ENCODE measurements around the gene C19orf44. TPM values are rescaled to one million over a fixed set of nuclear protein-coding genes. Genes with fewer than 3 reads are reported as not detected.
"Not testable (repeated sequence)": the region's sequence is repeated elsewhere in the genome, so short reads cannot be mapped to it uniquely, and the experiment has no call there.

Gene C19orf44
- total and polyA plus RNA-seq, 3 experiments from 2014 or later: 1.3 to 5.4 (median 5.1) TPM

DNA sequence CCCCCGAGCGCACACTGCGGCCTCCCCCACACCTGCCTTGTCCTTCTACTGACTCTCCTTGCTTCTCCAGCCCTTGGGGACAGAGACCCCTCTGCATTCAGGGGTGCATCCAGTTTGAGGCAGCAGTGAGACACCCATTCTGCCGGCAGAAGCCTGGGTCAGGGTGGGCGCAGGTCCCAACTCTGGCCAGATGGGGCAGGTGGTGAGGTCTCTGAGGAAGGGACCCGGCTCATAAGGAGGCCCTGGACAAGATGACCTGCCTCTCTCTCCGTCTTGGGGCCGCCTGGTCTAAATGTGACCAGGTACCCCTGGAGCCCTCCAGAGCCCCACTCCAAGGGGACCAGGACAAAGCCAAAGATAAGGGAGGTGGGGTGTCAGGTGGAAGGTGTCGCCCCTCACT lies 39.9 kb downstream of the C19orf44 start:
- CTCF ChIA-PET: no interaction called here
- no peak overlapping the region for H3K27ac ChIP-seq (ENCODE audit: low read depth, low read length)
- POLR2A ChIA-PET: no interaction called here
- Mint-ChIP-seq H3K36me3 (peaks cover 0 to 85% (median 3%) of the 10 kb centered on the region in 3 donors), H3K27me3 (no peaks in the 10 kb centered on the region), H3K27ac (no peak overlapping the region), H3K4me1 (peaks cover 26 to 34% (median 30%) of the 10 kb centered on the region in 3 donors), H3K9me3 (no peaks in the 10 kb centered on the region), H3K4me3 (no peak overlapping the region)
- no peaks in the 10 kb centered on the region for H3K9me3 ChIP-seq (ENCODE audit: low read length)
- no peak for DNase-seq
- H3K4me1 ChIP-seq (ENCODE audit: insufficient read depth, low read length): peaks cover 21% of the 10 kb centered on the region
- peaks cover 34% of the 10 kb centered on the region for H3K36me3 ChIP-seq (ENCODE audit: insufficient read depth, low read length)
- no peaks in the 10 kb centered on the region for H3K27me3 ChIP-seq (ENCODE audit: insufficient read depth, low read length, poor library complexity, severe bottlenecking)
- no peak overlapping the region for H3K4me3 ChIP-seq (ENCODE audit: low read length)

DNA sequence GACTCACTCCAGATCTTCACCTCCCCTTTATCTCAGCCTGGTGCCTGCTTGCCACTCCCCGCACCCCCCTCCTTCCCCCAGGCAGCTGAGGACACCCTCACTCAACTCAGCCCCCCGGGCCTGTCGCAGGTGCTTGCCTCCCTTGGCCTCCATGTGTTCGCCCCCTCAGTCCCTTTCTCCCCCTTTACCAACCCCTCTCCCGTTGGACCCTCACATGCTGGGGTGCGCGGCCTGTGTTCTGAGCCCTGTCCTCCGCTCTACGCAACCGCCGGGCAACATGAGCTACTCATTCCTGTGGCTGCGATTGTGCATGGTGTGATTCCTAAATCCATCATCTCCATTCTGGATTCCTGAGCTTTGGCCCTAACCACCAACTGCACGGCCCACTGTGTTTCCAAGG lies 40.9 kb downstream of the C19orf44 start:
- H3K4me1 Mint-ChIP-seq: peaks cover 31 to 40% (median 36%) of the 10 kb centered on the region in 3 donors
- peaks cover 27% of the 10 kb centered on the region for H3K4me1 ChIP-seq (ENCODE audit: insufficient read depth, low read length)
- no peaks in the 10 kb centered on the region for H3K9me3 ChIP-seq (ENCODE audit: low read length)
- peaks cover 29% of the 10 kb centered on the region for H3K36me3 ChIP-seq (ENCODE audit: insufficient read depth, low read length)
- ChIA-PET POLR2A (no interaction called here), CTCF (no interaction called here)
- no peaks in the 10 kb centered on the region for H3K27me3 Mint-ChIP-seq
- no peaks in the 10 kb centered on the region for H3K9me3 Mint-ChIP-seq
- no peak overlapping the region for H3K4me3 ChIP-seq (ENCODE audit: low read length)
- H3K27ac ChIP-seq (ENCODE audit: low read depth, low read length): no peak overlapping the region
- peak overlapping the region in 2 of 8 donors; percentile 66 to 74 for H3K27ac Mint-ChIP-seq
- H3K27me3 ChIP-seq (ENCODE audit: insufficient read depth, low read length, poor library complexity, severe bottlenecking): no peaks in the 10 kb centered on the region
- H3K36me3 Mint-ChIP-seq: peaks cover 0 to 80% (median 3%) of the 10 kb centered on the region in 3 donors
- H3K4me3 Mint-ChIP-seq: peak overlapping the region in 1 of 7 donors; percentile 5
- DNase-seq: no peak

DNA sequence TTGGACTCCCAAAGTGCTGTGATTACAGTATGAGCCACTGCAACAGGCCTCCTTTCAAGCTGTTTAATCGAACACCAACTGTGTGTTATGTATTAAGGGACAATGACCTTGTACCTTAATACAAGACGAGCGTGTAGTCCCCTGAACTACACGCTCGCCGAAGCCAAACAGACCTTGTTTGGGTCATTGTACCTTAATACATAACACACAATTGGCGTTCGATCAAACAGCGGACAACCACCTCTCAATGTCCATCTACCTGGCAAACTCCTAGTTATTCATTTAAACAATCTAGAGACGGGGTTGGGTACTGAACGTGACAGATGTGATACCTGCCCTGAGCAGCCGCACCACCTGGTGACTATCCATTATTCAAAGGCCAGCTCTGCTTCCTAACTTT lies 44.8 kb downstream of the C19orf44 start:
- Histone ChIP-seq H3K9me3 (ENCODE audit: low read length) (no peaks in the 10 kb centered on the region), H3K27me3 (ENCODE audit: insufficient read depth, low read length, poor library complexity, severe bottlenecking) (no peaks in the 10 kb centered on the region), H3K4me1 (ENCODE audit: insufficient read depth, low read length) (peaks cover 36% of the 10 kb centered on the region), H3K4me3 (ENCODE audit: low read length) (peak overlapping the region; percentile 99), H3K27ac (ENCODE audit: low read depth, low read length) (peak overlapping the region; percentile 95), H3K36me3 (ENCODE audit: insufficient read depth, low read length) (peaks cover 12% of the 10 kb centered on the region)
- POLR2A ChIA-PET: no interaction called here
- Mint-ChIP-seq H3K36me3 (peaks cover 0 to 51% (median 5%) of the 10 kb centered on the region in 3 donors), H3K27ac (peak overlapping the region; percentile 78 to 96 (median 90)), H3K9me3 (no peaks in the 10 kb centered on the region), H3K4me1 (peaks cover 46 to 63% (median 55%) of the 10 kb centered on the region in 3 donors), H3K27me3 (no peaks in the 10 kb centered on the region), H3K4me3 (peak overlapping the region; percentile 85 to 98 (median 91))
- CTCF ChIA-PET: no interaction called here
- no peak for DNase-seq

DNA sequence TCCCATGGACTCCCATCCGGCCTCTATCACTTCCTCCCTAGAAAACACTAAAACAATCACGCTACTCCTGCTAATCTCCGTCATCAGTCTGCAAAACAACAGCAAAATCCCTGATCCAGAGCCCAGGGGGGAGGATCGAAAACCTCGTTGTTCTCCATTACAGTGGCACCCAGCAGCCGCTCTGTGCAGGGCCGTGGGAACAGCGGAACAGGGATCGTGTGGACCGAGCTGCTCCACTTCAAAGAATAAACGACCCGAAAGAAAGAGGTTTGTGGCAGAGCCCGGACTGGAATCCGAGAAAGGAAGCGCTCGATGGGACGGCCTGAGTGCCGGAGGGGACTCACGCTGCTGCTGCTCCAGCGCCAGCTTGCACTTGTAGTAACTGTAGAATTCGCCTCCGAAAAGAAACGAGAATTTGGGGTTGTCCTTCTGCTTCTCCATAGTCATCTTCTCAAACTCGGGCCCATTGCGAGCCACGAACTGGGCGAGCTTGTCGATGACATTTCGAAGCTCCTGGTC lies 45.4 kb downstream of the C19orf44 start:
- Mint-ChIP-seq H3K4me3 (peak overlapping the region; percentile 85 to 98 (median 91)), H3K36me3 (peaks cover 0 to 44% (median 5%) of the 10 kb centered on the region in 3 donors), H3K27ac (peak overlapping the region; percentile 78 to 96 (median 92)), H3K9me3 (no peaks in the 10 kb centered on the region), H3K4me1 (peaks cover 44 to 63% (median 55%) of the 10 kb centered on the region in 3 donors), H3K27me3 (no peaks in the 10 kb centered on the region)
- ChIA-PET CTCF (no interaction called here), POLR2A (interaction anchor here (2.1 kb wide), 1 partner anchor 25 kb away, joined by 8 read pairs; no protein-coding TSS in a partner anchor)
- Histone ChIP-seq H3K4me3 (ENCODE audit: low read length) (peak overlapping the region; percentile 99), H3K27ac (ENCODE audit: low read depth, low read length) (peak overlapping the region; percentile 95), H3K27me3 (ENCODE audit: insufficient read depth, low read length, poor library complexity, severe bottlenecking) (no peaks in the 10 kb centered on the region), H3K4me1 (ENCODE audit: insufficient read depth, low read length) (peaks cover 36% of the 10 kb centered on the region), H3K9me3 (ENCODE audit: low read length) (no peaks in the 10 kb centered on the region), H3K36me3 (ENCODE audit: insufficient read depth, low read length) (peaks cover 12% of the 10 kb centered on the region)
- DNase-seq: peak in 1 of 5 donors; percentile 13

DNA sequence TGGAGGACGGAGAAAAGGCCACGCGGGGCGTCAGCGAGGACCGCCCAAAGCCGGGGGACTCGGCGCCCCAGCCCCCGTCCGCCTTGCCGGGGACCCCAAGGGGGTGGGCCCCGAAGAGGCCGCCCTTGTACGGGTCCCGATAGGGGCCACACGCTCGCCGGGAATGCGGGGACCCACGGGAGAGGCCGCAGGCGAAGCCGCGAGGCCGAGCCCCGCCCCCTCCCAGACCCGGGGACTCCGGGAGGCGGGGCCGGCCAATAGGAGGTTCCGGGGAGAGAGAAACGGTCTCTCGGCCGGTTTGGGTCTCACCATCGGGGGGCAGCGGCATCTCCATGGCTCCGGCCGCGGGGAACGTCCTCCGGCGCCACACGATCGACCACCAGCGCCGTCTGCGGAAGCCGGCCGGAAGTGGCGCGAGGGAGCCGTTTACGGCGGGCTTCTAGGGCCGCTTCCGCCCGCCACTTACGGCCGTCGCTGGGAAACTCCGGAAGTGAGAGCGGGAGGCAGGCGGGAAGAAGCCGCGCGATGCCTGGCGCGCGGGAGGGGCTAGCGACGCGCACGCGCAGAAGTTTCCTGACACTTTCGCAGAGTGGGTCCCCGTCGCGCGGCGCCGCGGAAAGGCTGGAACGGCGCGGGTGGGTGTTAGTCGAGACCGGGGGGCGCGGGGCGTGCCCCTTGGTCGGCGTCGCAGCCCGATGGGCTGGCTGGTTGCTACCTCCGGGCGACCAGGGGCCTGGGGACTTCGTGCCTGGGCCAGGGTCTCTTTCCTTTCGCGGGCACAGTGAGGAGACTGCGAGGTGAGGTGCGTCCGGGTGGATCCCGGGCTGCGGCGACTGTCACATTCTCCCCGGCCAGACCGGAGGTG lies 46.1 kb downstream of the C19orf44 start, which contains the start of gene CHERP:
TSS of gene CHERP (minus strand) at position 393 of the 865 bp plus-strand sequence. CDS start at position 334, 59 bp downstream.
- peak within 1 kb of the TSS; percentile 85 to 98 (median 91) for H3K4me3 Mint-ChIP-seq
- H3K27me3 ChIP-seq (ENCODE audit: insufficient read depth, low read length, poor library complexity, severe bottlenecking): no peaks in the 10 kb centered on the region
- H3K4me1 Mint-ChIP-seq: peaks cover 43 to 61% (median 54%) of the 10 kb centered on the region in 3 donors
- peak within 1 kb of the TSS; percentile 78 to 96 (median 94) for H3K27ac Mint-ChIP-seq
- H3K9me3 ChIP-seq (ENCODE audit: low read length): no peaks in the 10 kb centered on the region
- peaks cover 36% of the 10 kb centered on the region for H3K4me1 ChIP-seq (ENCODE audit: insufficient read depth, low read length)
- no peaks in the 10 kb centered on the region for H3K27me3 Mint-ChIP-seq
- peak within 1 kb of the TSS; percentile 95 for H3K27ac ChIP-seq (ENCODE audit: low read depth, low read length)
- H3K36me3 ChIP-seq (ENCODE audit: insufficient read depth, low read length): peaks cover 12% of the 10 kb centered on the region
- peak within 1 kb of the TSS; percentile 99 for H3K4me3 ChIP-seq (ENCODE audit: low read length)
- H3K9me3 Mint-ChIP-seq: no peaks in the 10 kb centered on the region
- DNase-seq: peak; percentile 93 to 97 (median 94)
- ChIA-PET POLR2A (interaction anchor here (0.7 to 2.1 kb wide), 5 partner anchors 24 to 117 kb away, joined by 3 to 8 read pairs (median 4); no protein-coding TSS in a partner anchor), CTCF (interaction anchor here (1.1 kb wide), 1 partner anchor 25 kb away, joined by 4 read pairs; no protein-coding TSS in a partner anchor)
- H3K36me3 Mint-ChIP-seq: peaks cover 0 to 38% (median 5%) of the 10 kb centered on the region in 3 donors

DNA sequence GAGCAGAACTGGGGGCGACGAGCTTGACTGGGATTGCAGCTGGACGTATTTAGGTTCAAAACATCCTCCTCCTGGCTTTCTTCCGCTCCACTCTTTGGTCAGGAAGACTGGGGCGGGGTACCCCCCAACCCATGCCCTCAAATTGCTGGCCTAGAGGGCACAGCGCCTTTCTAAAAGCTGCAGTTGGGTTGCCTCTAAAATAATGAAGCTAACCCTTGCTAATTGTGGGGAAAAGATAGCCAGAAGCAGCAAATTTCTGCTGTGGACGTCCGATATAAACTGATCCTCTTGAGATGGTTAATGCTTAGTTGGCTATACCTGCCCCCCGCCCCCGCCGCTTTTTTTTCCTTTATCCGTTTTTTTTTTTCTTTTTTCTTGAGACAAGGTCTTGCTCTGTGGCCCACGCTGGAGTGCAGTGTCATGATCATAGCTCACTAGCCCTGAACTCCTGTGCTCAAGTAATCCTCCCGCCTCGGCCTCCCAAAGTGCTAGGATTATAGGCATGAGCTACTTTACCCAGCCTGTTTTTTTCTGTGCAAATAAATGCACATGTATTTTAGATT lies 46.8 kb downstream of the C19orf44 start:
- peak overlapping the region; percentile 99 for H3K4me3 ChIP-seq (ENCODE audit: low read length)

DNA sequence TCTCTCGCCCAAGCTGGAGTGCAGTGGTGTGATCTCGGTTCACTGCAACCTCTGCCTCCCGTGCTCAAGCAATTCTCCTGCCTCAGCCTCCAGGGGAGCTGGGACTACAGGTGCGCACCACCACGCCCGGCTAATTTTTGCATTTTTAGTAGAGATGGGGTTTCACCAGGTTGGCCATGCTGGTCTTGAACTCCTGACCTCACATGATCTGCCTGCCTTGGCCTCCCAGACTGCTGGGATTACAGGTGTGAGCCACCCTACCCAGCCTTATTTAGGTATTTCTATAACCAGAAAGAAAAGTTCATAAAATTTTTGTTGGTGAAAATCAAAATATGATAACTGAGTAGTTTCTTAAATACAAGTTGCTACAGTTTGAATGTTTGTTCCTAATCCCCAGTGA lies 47.5 kb downstream of the C19orf44 start:
- Mint-ChIP-seq H3K4me1 (peaks cover 32 to 47% (median 40%) of the 10 kb centered on the region in 3 donors), H3K36me3 (peaks cover 0 to 25% (median 2%) of the 10 kb centered on the region in 3 donors), H3K27ac (peak overlapping the region in 7 of 8 donors; percentile 52 to 95 (median 72)), H3K4me3 (peak overlapping the region; percentile 85 to 98 (median 91))
- H3K27me3 ChIP-seq (ENCODE audit: insufficient read depth, low read length, poor library complexity, severe bottlenecking); H3K27me3 Mint-ChIP-seq; H3K9me3 Mint-ChIP-seq; DNase-seq; CTCF ChIA-PET; H3K9me3 ChIP-seq (ENCODE audit: low read length): not testable (repeated sequence)
- Histone ChIP-seq H3K36me3 (ENCODE audit: insufficient read depth, low read length) (peaks cover 12% of the 10 kb centered on the region), H3K4me1 (ENCODE audit: insufficient read depth, low read length) (peaks cover 32% of the 10 kb centered on the region), H3K27ac (ENCODE audit: low read depth, low read length) (peak overlapping the region; percentile 95), H3K4me3 (ENCODE audit: low read length) (peak overlapping the region; percentile 99)
- POLR2A ChIA-PET: interaction anchor here (0.6 to 1.7 kb wide), 7 partner anchors 28 to 815 kb away, joined by 3 to 15 read pairs (median 4); no protein-coding TSS in a partner anchor

More for the DNA sequence above, 46.8 kb downstream of the C19orf44 start:
- Mint-ChIP-seq H3K27ac (peak overlapping the region; percentile 69 to 95 (median 94)), H3K4me3 (peak overlapping the region; percentile 85 to 98 (median 91)), H3K9me3 (no peaks in the 10 kb centered on the region), H3K4me1 (peaks cover 38 to 53% (median 46%) of the 10 kb centered on the region in 3 donors), H3K27me3 (no peaks in the 10 kb centered on the region), H3K36me3 (peaks cover 0 to 30% (median 2%) of the 10 kb centered on the region in 3 donors)
- no peak for DNase-seq
- peaks cover 12% of the 10 kb centered on the region for H3K36me3 ChIP-seq (ENCODE audit: insufficient read depth, low read length)
- H3K27me3 ChIP-seq (ENCODE audit: insufficient read depth, low read length, poor library complexity, severe bottlenecking): no peaks in the 10 kb centered on the region
- no peaks in the 10 kb centered on the region for H3K9me3 ChIP-seq (ENCODE audit: low read length)
- ChIA-PET POLR2A (interaction anchor here (0.6 to 2.1 kb wide), 9 partner anchors 23 to 816 kb away, joined by 3 to 15 read pairs (median 4); no protein-coding TSS in a partner anchor), CTCF (interaction anchor here (1.1 kb wide), 1 partner anchor 24 kb away, joined by 4 read pairs; no protein-coding TSS in a partner anchor)
- peaks cover 32% of the 10 kb centered on the region for H3K4me1 ChIP-seq (ENCODE audit: insufficient read depth, low read length)
- peak overlapping the region; percentile 95 for H3K27ac ChIP-seq (ENCODE audit: low read depth, low read length)
